ENCODE results near the gene PAXX. TPM values are rescaled to one million over a fixed set of nuclear protein-coding genes. Genes with fewer than 3 reads are reported as not detected.

Gene PAXX
- total RNA-seq, 1 donor, result 18.3 TPM

GRCh38 chr9:136957901-136958300, 34.3 kb upstream of the PAXX start:
- DNase-seq (ENCODE audit: low read depth), result no peak
- TF ChIP-seq CTCF (IDR thresholded peaks at IDR 0.05; ENCODE audit: insufficient read depth, low read length), result no peak
- H3K4me3 ChIP-seq (ENCODE audit: low read depth, low read length), result no peak overlapping the region

- no peak for DNase-seq (ENCODE audit: low read depth)
- no peak overlapping the region for H3K4me3 ChIP-seq (ENCODE audit: low read depth, low read length)
- TF ChIP-seq CTCF (IDR thresholded peaks at IDR 0.05; ENCODE audit: insufficient read depth, low read length), result no peak
Observed at GRCh38 chr9:136958473-136958872, 33.7 kb upstream of the PAXX start.

- no peak for DNase-seq (ENCODE audit: low read depth)
- no peak for TF ChIP-seq CTCF (IDR thresholded peaks at IDR 0.05; ENCODE audit: insufficient read depth, low read length)
Observed at GRCh38 chr9:136958898-136959850, 33.0 kb upstream of the PAXX start.

GRCh38 chr9:136960212-136960937, 31.8 kb upstream of the PAXX start:
- H3K4me3 ChIP-seq (ENCODE audit: low read depth, low read length), result no peak overlapping the region
- DNase-seq (ENCODE audit: low read depth), result no peak
- no peak for TF ChIP-seq CTCF (IDR thresholded peaks at IDR 0.05; ENCODE audit: insufficient read depth, low read length)

More at GRCh38 chr9:136958898-136959850, 33.0 kb upstream of the PAXX start:
- no peak overlapping the region for H3K4me3 ChIP-seq (ENCODE audit: low read depth, low read length)

GRCh38 chr9:136960938-136961275, 31.3 kb upstream of the PAXX start:
- no peak overlapping the region for H3K4me3 ChIP-seq (ENCODE audit: low read depth, low read length)
- no peak for TF ChIP-seq CTCF (IDR thresholded peaks at IDR 0.05; ENCODE audit: insufficient read depth, low read length)
- DNase-seq (ENCODE audit: low read depth), result no peak

GRCh38 chr9:136961279-136962065, 30.8 kb upstream of the PAXX start:
- DNase-seq (ENCODE audit: low read depth), result peak; percentile 52
- no peak overlapping the region for H3K4me3 ChIP-seq (ENCODE audit: low read depth, low read length)
- no peak for TF ChIP-seq CTCF (IDR thresholded peaks at IDR 0.05; ENCODE audit: insufficient read depth, low read length)
